B cell (primary cell): ENCODE results near the gene SOSTDC1. TPM values are rescaled to one million over a fixed set of nuclear protein-coding genes. Genes with fewer than 3 reads are reported as not detected.

Experiments
- ATAC-seq: fragments of 200-7000 bp; cut with Tn5 transposase; one replicate; pipeline ENCODE4 v1.10.0; 2021; ENCODE audit warnings: low read depth, mild to moderate bottlenecking, moderate number of reproducible peaks, moderate library complexity
- CTCF ChIA-PET: fragments of 350-600 bp; sonication (Branson Sonifier 250); formaldehyde crosslinking; loops from one replicate; lab custom pipeline; 2021; ENCODE audit warnings: antibody characterized with exemption, inconsistent platforms; lab: Charles Lee
- POLR2A ChIA-PET: fragments of 350-600 bp; sonication (Branson Sonifier 250); formaldehyde crosslinking; loops from one replicate; lab custom pipeline; 2021; ENCODE audit warnings: antibody characterized with exemption; lab: Charles Lee
- DNase-seq: peaks from one replicate; pipeline ENCODE4 v3.0.0; 2013
- H2AFZ ChIP-seq: 2 replicates; pipeline ENCODE4 v1.6.1; 2012; ENCODE audit warnings: mild to moderate bottlenecking, low read depth, low read length; ENCODE audit not compliant: insufficient read depth, poor library complexity, severe bottlenecking
- H3K27ac ChIP-seq, 2 donors: 1 replicate in 1 of 2; 2 replicates in 1 of 2; pipeline ENCODE4 v1.5.1; 2012 to 2013; ENCODE audit warnings: low read length in 2 of 2, mild to moderate bottlenecking in 2 of 2, moderate library complexity in 1 of 2
- H3K27me3 ChIP-seq, 4 experiments: fragments of 200-600 bp in 1 of 4; sonication (generic) in 1 of 4; replicated peaks in 1 of 4; 1 replicate in 2 of 4; 2 replicates in 2 of 4; pipeline versions ENCODE4 v1.6.1 to v1.7.0; 2013 to 2016; ENCODE audit warnings: low read length in 3 of 4, mild to moderate bottlenecking in 2 of 4, mixed read lengths in 1 of 4, moderate library complexity in 1 of 4; ENCODE audit not compliant: insufficient read depth in 4 of 4, control insufficient read depth in 3 of 4; ENCODE audit errors: control extremely low read depth in 1 of 4
- H3K36me3 ChIP-seq, 2 experiments: replicated peaks in 1 of 2; 1 replicate in 1 of 2; 2 replicates in 1 of 2; pipeline versions ENCODE4 v1.6.1 to v1.7.1; 2013; ENCODE audit warnings: low read length in 1 of 2; ENCODE audit not compliant: insufficient read depth in 2 of 2, control insufficient read depth in 1 of 2; ENCODE audit errors: control extremely low read depth in 1 of 2, extremely low read depth in 1 of 2
- H3K4me1 ChIP-seq, 2 donors: fragments of 200-600 bp in 1 of 2; sonication (generic) in 1 of 2; 1 replicate in 1 of 2; 2 replicates in 1 of 2; pipeline versions ENCODE4 v1.5.1 to v1.6.1; 2013 to 2017; ENCODE audit warnings: low read length in 2 of 2; ENCODE audit not compliant: control insufficient read depth in 2 of 2, insufficient read depth in 2 of 2
- H3K4me2 ChIP-seq: replicated peaks from 2 replicates; pipeline ENCODE3; 2012; ENCODE audit warnings: mild to moderate bottlenecking, low read depth, low read length; ENCODE audit not compliant: poor library complexity, severe bottlenecking
- H3K4me3 ChIP-seq, 5 experiments: fragments of 200-600 bp in 1 of 5; sonication (generic) in 1 of 5; 1 replicate in 3 of 5; 2 replicates in 2 of 5; pipeline versions ENCODE4 v1.5.1 to v1.7.0; 2011 to 2016; ENCODE audit warnings: low read length in 4 of 5, mild to moderate bottlenecking in 4 of 5, low read depth in 2 of 5, control low read depth in 1 of 5, moderate library complexity in 1 of 5; ENCODE audit not compliant: insufficient read depth in 1 of 5; ENCODE audit errors: control extremely low read depth in 1 of 5, extremely low read depth in 1 of 5
- H3K79me2 ChIP-seq: fragments of 200-600 bp; sonication (generic); one replicate; pipeline ENCODE4 v1.6.0; 2016; ENCODE audit warnings: low read length; ENCODE audit not compliant: control insufficient read depth, insufficient read depth
- H3K9ac ChIP-seq: fragments of 200-600 bp; sonication (generic); 2 replicates; pipeline ENCODE4 v1.6.1; 2017; ENCODE audit warnings: mild to moderate bottlenecking, low read length, moderate library complexity
- H3K9me3 ChIP-seq, 3 donors: one replicate each; pipeline versions ENCODE4 v1.6.1 to v1.7.1; 2013; ENCODE audit warnings: low read length in 2 of 3; ENCODE audit not compliant: control insufficient read depth in 2 of 3, insufficient read depth in 1 of 3; ENCODE audit errors: control extremely low read depth in 1 of 3
- H4K20me1 ChIP-seq: 2 replicates; pipeline ENCODE4 v1.6.0; 2012; ENCODE audit warnings: mild to moderate bottlenecking, low read length; ENCODE audit not compliant: insufficient read depth, control insufficient read depth, poor library complexity, severe bottlenecking
- H3K27ac Mint-ChIP-seq: one replicate; pipeline ENCODE4 v1.8.0; 2021; ENCODE audit warnings: mixed read lengths
- H3K27me3 Mint-ChIP-seq: one replicate; pipeline ENCODE4 v1.8.0; 2021; ENCODE audit warnings: mixed read lengths
- H3K4me1 Mint-ChIP-seq: one replicate; pipeline ENCODE4 v1.8.0; 2021; ENCODE audit warnings: mixed read lengths
- H3K4me3 Mint-ChIP-seq: one replicate; pipeline ENCODE4 v1.8.0; 2021; ENCODE audit warnings: mixed read lengths
- H3K9me3 Mint-ChIP-seq: one replicate; pipeline ENCODE4 v1.8.0; 2022; ENCODE audit warnings: mixed read lengths; ENCODE audit not compliant: insufficient read depth
- CTCF ChIP-seq: fragments of 200-600 bp; IDR thresholded peaks from one replicate; pipeline ENCODE4 v1.8.0; 2022; ENCODE audit warnings: antibody characterized with exemption, mild to moderate bottlenecking
- EZH2 ChIP-seq: IDR thresholded peaks from 2 replicates; pipeline ENCODE4 v1.6.1; 2012; ENCODE audit warnings: borderline replicate concordance, low read depth, mild to moderate bottlenecking, moderate library complexity, low read length; ENCODE audit not compliant: insufficient read depth, poor library complexity, severe bottlenecking
- WGBS: methylation state at CpG from one replicate; pipeline ENCODE4 v1.1.5; 2013; ENCODE audit warnings: missing lambda C conversion rate; ENCODE audit not compliant: insufficient coverage; 5-methylcytosine and 5-hydroxymethylcytosine counted together
- intact Hi-C: fragments of 100-400 bp; cut with micrococcal nuclease; formaldehyde crosslinking; loops from one replicate; pipeline ENCODE4 v1.10.0; 2022
- polyA plus RNA-seq: library from polyadenylated mRNA; depleted of rRNA; stranded (reverse); fragments of >200 nt; gene quantifications from 2 replicates; pipeline ENCODE4 v1.2.3, GENCODE V29; 2012
- total RNA-seq, 2 donors: library from RNA; stranded (reverse); fragments of 120-200 nt in 1 of 2; gene quantifications; 1 replicate in 1 of 2; 2 replicates in 1 of 2; pipeline versions ENCODE4 v1.2.3 to v1.2.4, GENCODE V29; 2013 to 2022

Gene SOSTDC1
- total and polyA plus RNA-seq, 2 donors (not counting 1 experiment from before 2014, with no cell fraction given) = not detected

- no peak overlapping the region for H3K27ac Mint-ChIP-seq
- no peaks in the 10 kb centered on the region for H3K9me3 ChIP-seq
- H3K4me3 ChIP-seq = no peak overlapping the region
- H3K9ac ChIP-seq = no peak overlapping the region
- H3K36me3 ChIP-seq = no peaks in the 10 kb centered on the region
- no peak for ATAC-seq
- DNase-seq = no peak
- CTCF ChIA-PET = no interaction called here
- H3K4me3 Mint-ChIP-seq = no peak overlapping the region
- TF ChIP-seq EZH2 (no peak), CTCF (no peak)
- intact Hi-C loops = no loop called here
- no peaks in the 10 kb centered on the region for H3K27me3 Mint-ChIP-seq
- no peaks in the 10 kb centered on the region for H3K27me3 ChIP-seq
- H3K9me3 Mint-ChIP-seq = no peaks in the 10 kb centered on the region
- H4K20me1 ChIP-seq = no peaks in the 10 kb centered on the region
- H3K27ac ChIP-seq = no peak overlapping the region
- H2AFZ ChIP-seq = no peak overlapping the region
- no peaks in the 10 kb centered on the region for H3K4me1 ChIP-seq
- H3K4me2 ChIP-seq = no peak overlapping the region
- no peaks in the 10 kb centered on the region for H3K4me1 Mint-ChIP-seq
- WGBS = 88% methylated on average over 3 of the region's 4 CpGs
- no peaks in the 10 kb centered on the region for H3K79me2 ChIP-seq
- POLR2A ChIA-PET = no interaction called here
Observed at GRCh38 chr7:16484453-16485158, 19.1 kb upstream of the SOSTDC1 start.

GRCh38 chr7:16479591-16479990 is 14.1 kb upstream of the SOSTDC1 start:
- Mint-ChIP-seq H3K4me3 (no peak overlapping the region), H3K27ac (no peak overlapping the region), H3K9me3 (no peaks in the 10 kb centered on the region), H3K4me1 (no peaks in the 10 kb centered on the region), H3K27me3 (peaks cover 3% of the 10 kb centered on the region)
- DNase-seq (no peak), ATAC-seq (no peak)
- Histone ChIP-seq H3K4me3 (no peak overlapping the region), H3K4me2 (no peak overlapping the region), H3K4me1 (no peaks in the 10 kb centered on the region), H3K9me3 (no peaks in the 10 kb centered on the region), H4K20me1 (no peaks in the 10 kb centered on the region), H3K79me2 (no peaks in the 10 kb centered on the region), H3K9ac (no peak overlapping the region), H3K27ac (no peak overlapping the region), H3K36me3 (no peaks in the 10 kb centered on the region), H2AFZ (no peak overlapping the region), H3K27me3 (peaks cover 0 to 3% (median 0%) of the 10 kb centered on the region in 4 experiments)
- ChIA-PET CTCF (no interaction called here), POLR2A (no interaction called here)
- TF ChIP-seq CTCF (no peak), EZH2 (no peak)
- WGBS = 83% methylated on average over 3 of the region's 7 CpGs
- intact Hi-C loops = no loop called here
